Activated naive CD8-positive, alpha-beta T cell (primary cell): ENCODE results near the gene USF2.
"Not testable (repeated sequence)": the region's sequence is repeated elsewhere in the genome, so short reads cannot be mapped to it uniquely, and the experiment has no call there.

ENCODE experiments used
- H3K27ac Mint-ChIP-seq: one replicate; pipeline ENCODE4 v1.8.0; 2021; ENCODE audit warnings: mixed read lengths
- H3K27me3 Mint-ChIP-seq: one replicate; pipeline ENCODE4 v1.8.0; 2021; ENCODE audit warnings: mixed read lengths
- H3K36me3 Mint-ChIP-seq: one replicate; pipeline ENCODE4 v1.8.0; 2021; ENCODE audit warnings: mixed read lengths
- H3K4me1 Mint-ChIP-seq: one replicate; pipeline ENCODE4 v1.8.0; 2021; ENCODE audit warnings: low read depth, mixed read lengths
- H3K4me3 Mint-ChIP-seq: one replicate; pipeline ENCODE4 v1.8.0; 2021; ENCODE audit warnings: mild to moderate bottlenecking, mixed read lengths
- H3K9me3 Mint-ChIP-seq: one replicate; pipeline ENCODE4 v1.8.0; 2021; ENCODE audit warnings: low read depth, mixed read lengths

Gene USF2

GRCh38 chr19:35268536-35269437, at the start of gene USF2:
Gene USF2, plus strand, starts transcription at chr19:35268962. Its CDS starts 140 bp downstream, at chr19:35269102.
- Mint-ChIP-seq H3K27me3 (no peaks in the 10 kb centered on the region), H3K4me3 (peak within 1 kb of the TSS; percentile 95), H3K9me3 (no peaks in the 10 kb centered on the region), H3K36me3 (peaks cover 8% of the 10 kb centered on the region), H3K4me1 (peaks cover 24% of the 10 kb centered on the region), H3K27ac (peak within 1 kb of the TSS; percentile 92)

- Mint-ChIP-seq H3K27me3 (no peaks in the 10 kb centered on the region), H3K4me1 (peaks cover 48% of the 10 kb centered on the region), H3K36me3 (peaks cover 2% of the 10 kb centered on the region), H3K4me3 (no peak overlapping the region), H3K27ac (peak overlapping the region; percentile 54), H3K9me3 (no peaks in the 10 kb centered on the region)
These were observed 49.8 kb upstream of the USF2 start for GRCh38 chr19:35219008-35219407.

GRCh38 chr19:35220315-35220921, 48.3 kb upstream of the USF2 start:
- peaks cover 37% of the 10 kb centered on the region for H3K4me1 Mint-ChIP-seq
- peak overlapping the region; percentile 16 for H3K27ac Mint-ChIP-seq
- no peaks in the 10 kb centered on the region for H3K9me3 Mint-ChIP-seq
- H3K4me3 Mint-ChIP-seq, result peak overlapping the region; percentile 23
- peaks cover 2% of the 10 kb centered on the region for H3K36me3 Mint-ChIP-seq
- H3K27me3 Mint-ChIP-seq, result no peaks in the 10 kb centered on the region

GRCh38 chr19:35220973-35221590, 47.7 kb upstream of the USF2 start:
- peaks cover 36% of the 10 kb centered on the region for H3K4me1 Mint-ChIP-seq
- peak overlapping the region; percentile 16 for H3K27ac Mint-ChIP-seq
- not testable (repeated sequence) for H3K36me3 Mint-ChIP-seq, H3K9me3 Mint-ChIP-seq, H3K27me3 Mint-ChIP-seq, H3K4me3 Mint-ChIP-seq

GRCh38 chr19:35222373-35223015, 46.3 kb upstream of the USF2 start:
- Mint-ChIP-seq H3K4me1 (peaks cover 28% of the 10 kb centered on the region), H3K4me3 (no peak overlapping the region), H3K36me3 (no peaks in the 10 kb centered on the region), H3K27ac (no peak overlapping the region), H3K9me3 (no peaks in the 10 kb centered on the region), H3K27me3 (no peaks in the 10 kb centered on the region)

- no peak overlapping the region for H3K27ac Mint-ChIP-seq
These were observed 45.5 kb upstream of the USF2 start for GRCh38 chr19:35223084-35223790.

GRCh38 chr19:35223862-35224505, 44.8 kb upstream of the USF2 start:
- Mint-ChIP-seq H3K4me1 (peaks cover 26% of the 10 kb centered on the region), H3K27me3 (no peaks in the 10 kb centered on the region), H3K27ac (no peak overlapping the region), H3K9me3 (no peaks in the 10 kb centered on the region), H3K4me3 (no peak overlapping the region), H3K36me3 (no peaks in the 10 kb centered on the region)

More at GRCh38 chr19:35223084-35223790, 45.5 kb upstream of the USF2 start:
- peaks cover 26% of the 10 kb centered on the region for H3K4me1 Mint-ChIP-seq
- no peaks in the 10 kb centered on the region for H3K9me3 Mint-ChIP-seq
- H3K36me3 Mint-ChIP-seq, result no peaks in the 10 kb centered on the region
- no peak overlapping the region for H3K4me3 Mint-ChIP-seq
- no peaks in the 10 kb centered on the region for H3K27me3 Mint-ChIP-seq

GRCh38 chr19:35224681-35225571, 43.8 kb upstream of the USF2 start:
- no peaks in the 10 kb centered on the region for H3K9me3 Mint-ChIP-seq
- H3K27me3 Mint-ChIP-seq, result no peaks in the 10 kb centered on the region
- no peak overlapping the region for H3K27ac Mint-ChIP-seq
- H3K4me3 Mint-ChIP-seq, result no peak overlapping the region
- H3K4me1 Mint-ChIP-seq, result peaks cover 26% of the 10 kb centered on the region
- H3K36me3 Mint-ChIP-seq, result peaks cover 2% of the 10 kb centered on the region

GRCh38 chr19:35225951-35226350, 42.8 kb upstream of the USF2 start:
- Mint-ChIP-seq H3K9me3 (no peaks in the 10 kb centered on the region), H3K27ac (no peak overlapping the region), H3K36me3 (peaks cover 2% of the 10 kb centered on the region), H3K4me1 (peaks cover 21% of the 10 kb centered on the region), H3K4me3 (no peak overlapping the region), H3K27me3 (no peaks in the 10 kb centered on the region)

GRCh38 chr19:35226748-35227147, 42.0 kb upstream of the USF2 start:
- Mint-ChIP-seq H3K9me3 (no peaks in the 10 kb centered on the region), H3K4me3 (no peak overlapping the region), H3K4me1 (peaks cover 18% of the 10 kb centered on the region), H3K27ac (no peak overlapping the region), H3K36me3 (peaks cover 2% of the 10 kb centered on the region), H3K27me3 (no peaks in the 10 kb centered on the region)

GRCh38 chr19:35228177-35228930, 40.4 kb upstream of the USF2 start, which contains the start of gene FAM187B:
Gene FAM187B, minus strand, starts transcription at chr19:35228739. Its CDS starts 59 bp downstream, at chr19:35228680.
- Mint-ChIP-seq H3K27ac (no peak within 1 kb of the TSS), H3K36me3 (peaks cover 2% of the 10 kb centered on the region), H3K9me3 (no peaks in the 10 kb centered on the region), H3K27me3 (no peaks in the 10 kb centered on the region), H3K4me1 (peaks cover 12% of the 10 kb centered on the region), H3K4me3 (no peak within 1 kb of the TSS)

- Mint-ChIP-seq H3K4me1 (peaks cover 7% of the 10 kb centered on the region), H3K4me3 (no peak overlapping the region), H3K27me3 (no peaks in the 10 kb centered on the region)
These were observed 39.2 kb upstream of the USF2 start for GRCh38 chr19:35229601-35230000.

More at GRCh38 chr19:35229601-35230000, 39.2 kb upstream of the USF2 start:
- Mint-ChIP-seq H3K9me3 (no peaks in the 10 kb centered on the region), H3K27ac (no peak overlapping the region), H3K36me3 (peaks cover 2% of the 10 kb centered on the region)
